A549 treated with dexamethasone at 1 μM for 4 hours (cell line): ENCODE measurements around the gene TTK. TPM values are rescaled to one million over a fixed set of nuclear protein-coding genes. Genes with fewer than 3 reads are reported as not detected.

Experiments used
- total RNA-seq: library from RNA; stranded (reverse); fragments of 200-300 nt; extraction: Qiagen RNA extraction; gene quantifications from 5 replicates; pipeline ENCODE4 v1.2.3, GENCODE V29; 2022

The TTK gene
- total RNA-seq, result 17.9 to 22.0 TPM (median 19.0 TPM) in 5 replicates

DNA sequence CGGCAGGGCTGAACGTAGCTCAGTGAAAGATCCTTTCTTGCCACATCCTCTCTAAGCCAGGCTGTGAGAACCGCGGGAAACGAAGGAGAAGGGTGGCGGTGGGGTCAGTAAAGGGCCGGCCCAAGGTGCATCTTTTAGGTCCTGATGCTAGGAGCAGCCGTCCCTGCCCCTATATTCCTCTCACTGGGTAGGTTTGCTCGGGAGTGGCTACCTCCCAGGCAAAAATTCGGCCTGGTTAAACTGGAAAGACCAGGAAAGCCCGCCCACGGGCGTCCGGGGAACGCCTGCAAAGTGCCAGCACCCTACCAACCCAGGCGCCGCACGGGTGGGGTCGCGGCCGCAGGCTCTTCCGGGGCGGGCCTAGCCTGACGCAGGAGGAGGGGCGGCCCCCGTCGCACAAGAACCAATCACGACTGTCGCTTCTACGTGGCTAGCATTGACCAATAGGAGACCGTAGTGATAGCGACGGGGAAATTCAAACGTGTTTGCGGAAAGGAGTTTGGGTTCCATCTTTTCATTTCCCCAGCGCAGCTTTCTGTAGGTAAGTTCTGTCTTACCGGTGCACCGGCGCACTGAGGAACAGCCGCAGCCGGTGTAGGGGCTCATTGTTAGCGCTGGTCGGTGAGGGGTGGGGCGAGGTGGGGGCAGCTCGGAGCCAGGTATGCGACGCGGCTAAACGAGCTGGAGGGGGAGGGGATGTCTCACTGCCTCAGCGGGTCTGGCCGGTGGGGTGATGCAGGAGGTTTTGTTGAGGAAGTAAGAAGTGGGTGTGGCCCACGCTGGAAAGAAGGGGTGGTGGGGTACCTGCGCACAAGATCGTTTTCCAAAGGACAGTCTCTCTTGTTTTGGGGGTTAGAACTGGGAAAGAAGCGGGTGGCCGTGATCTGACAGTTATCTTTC is at the start of gene TTK:
TSS of gene TTK (plus strand) at position 477 of the 900 bp plus-strand sequence. CDS start 1,195 bp downstream, outside the sequence.

Other genes with a start within 250 kb of the TTK start
- 1.4 to 1.8 TPM (median 1.6 TPM) in 5 replicates for gene ELOVL4, start 57.1 kb upstream of the TTK start, total RNA-seq
- gene BCKDHB, start 102.0 kb downstream of the TTK start, total RNA-seq, result 4.8 to 6.5 TPM (median 5.8 TPM) in 5 replicates